ENCODE data around the gene MYBPH. TPM values are rescaled to one million over a fixed set of nuclear protein-coding genes. Genes with fewer than 3 reads are reported as not detected.

MYBPH gene
- total and polyA plus RNA-seq, 2 donors (not counting 3 experiments of a cell fraction or from before 2014, with no cell fraction given) = not detected

DNA sequence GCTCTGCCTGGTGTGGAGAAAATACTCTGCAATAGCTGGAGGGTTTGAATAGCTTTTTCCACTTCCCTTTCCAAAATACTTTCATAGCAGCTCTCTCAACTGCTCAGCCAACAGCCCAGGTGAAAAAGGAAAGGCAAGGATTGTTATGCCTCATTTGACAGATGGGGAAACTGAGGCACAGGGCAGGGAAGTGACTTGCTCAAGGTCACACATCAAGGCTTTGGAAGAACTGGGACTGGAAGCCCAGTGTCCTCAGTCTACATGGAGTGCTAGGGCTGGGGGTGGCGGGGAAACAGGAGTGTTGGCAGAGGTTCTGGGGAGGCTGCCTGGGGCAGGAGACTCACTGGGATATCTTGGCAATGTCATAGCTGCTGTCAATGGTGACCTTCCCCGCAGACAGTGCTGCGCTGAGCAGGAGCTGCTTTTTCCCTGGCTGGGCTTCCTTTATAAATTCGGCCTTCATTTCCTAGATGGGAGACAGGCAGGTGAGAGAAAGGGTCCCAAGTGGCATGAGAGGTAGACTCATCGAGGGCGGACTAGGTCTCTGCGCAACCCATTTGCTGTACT, 6.8 kb upstream of the MYBPH start:
- H3K4me2 ChIP-seq (ENCODE audit: insufficient read depth, low read length) = no peak overlapping the region
- H3K9me1 ChIP-seq (replicated peaks; ENCODE audit: control insufficient read depth, extremely low read depth, insufficient read depth, low read length) = no peaks in the 10 kb centered on the region
- ChIA-PET POLR2A (no interaction called here), CTCF (interaction anchor here (1.0 to 2.0 kb wide), 4 partner anchors 10 to 143 kb away, joined by 3 to 10 read pairs (median 4); no protein-coding TSS in a partner anchor)
- H3K4me1 ChIP-seq (ENCODE audit: control insufficient read depth, extremely low read depth, insufficient read depth, low read length) = peaks cover 6% of the 10 kb centered on the region
- FAIRE-seq (no peak), DNase-seq (ENCODE audit: low read depth, low spot score) (no peak)
- TF ChIP-seq EZH2 (IDR thresholded peaks at IDR 0.05; ENCODE audit: borderline replicate concordance, low read depth, low read length, severe bottlenecking) (no peak), POLR2AphosphoS5 (IDR thresholded peaks at IDR 0.05; ENCODE audit: insufficient read depth, low read depth, low read length) (no peak)
- TF ChIP-seq, protein P1, sequence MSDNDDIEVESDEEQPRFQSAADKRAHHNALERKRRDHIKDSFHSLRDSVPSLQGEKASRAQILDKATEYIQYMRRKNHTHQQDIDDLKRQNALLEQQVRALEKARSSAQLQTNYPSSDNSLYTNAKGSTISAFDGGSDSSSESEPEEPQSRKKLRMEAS (IDR thresholded peaks at IDR 0.05; ENCODE audit: insufficient read depth, insufficient read length) = no peak
- intact Hi-C loops (cut with micrococcal nuclease) = no loop called here
- no peak overlapping the region for H3K4me3 ChIP-seq (replicated peaks in 1 of 3; ENCODE audit: insufficient read depth in 1 of 3, low read depth in 1 of 3, low read length in 3 of 3)
- no peaks in the 10 kb centered on the region for H3K9me3 ChIP-seq (replicated peaks; ENCODE audit: control insufficient read depth, insufficient read depth, low read length)
- dilution Hi-C loops (cut with MboI; ENCODE audit: extremely low pct_ligation_motif_present, low sequenced_read_pairs) = no loop called here
- no peaks in the 10 kb centered on the region for H4K20me1 ChIP-seq (replicated peaks; ENCODE audit: control insufficient read depth, extremely low read depth, insufficient read depth, low read length)
- H2AFZ ChIP-seq (ENCODE audit: low read depth, low read length) = no peak overlapping the region
- H3K79me2 ChIP-seq (ENCODE audit: control insufficient read depth, insufficient read depth, low read length) = no peaks in the 10 kb centered on the region
- peaks cover 3 to 5% of the 10 kb centered on the region in 2 experiments for H3K27me3 ChIP-seq (ENCODE audit: control insufficient read depth in 2 of 2, insufficient read depth in 2 of 2, low read length in 2 of 2)
- H3K27ac ChIP-seq (ENCODE audit: insufficient read depth, low read depth, low read length) = no peak overlapping the region
- H3K9ac ChIP-seq (replicated peaks; ENCODE audit: extremely low read depth, insufficient read depth, low read length) = no peak overlapping the region
- H3K36me3 ChIP-seq (ENCODE audit: control insufficient read depth in 2 of 2, extremely low read depth in 1 of 2, insufficient read depth in 2 of 2, low read length in 2 of 2) = no peaks in the 10 kb centered on the region
- no TSS peak for BruUV-seq (replicated peaks)

GRCh38 chr1:203181586-203182386, 6.2 kb upstream of the MYBPH start:
- no peak for TF ChIP-seq GATA2 (IDR thresholded peaks at IDR 0.05; ENCODE audit: insufficient read depth, insufficient read length, low read depth, low read length)
- no peaks in the 10 kb centered on the region for H3K79me2 ChIP-seq (ENCODE audit: control insufficient read depth, insufficient read depth, low read length)
- no peak for FAIRE-seq

More at GRCh38 chr1:203181586-203182386, 6.2 kb upstream of the MYBPH start:
- Histone ChIP-seq H3K9me1 (replicated peaks; ENCODE audit: control insufficient read depth, extremely low read depth, insufficient read depth, low read length) (no peaks in the 10 kb centered on the region), H2AFZ (ENCODE audit: low read depth, low read length) (no peak overlapping the region), H3K27me3 (ENCODE audit: control insufficient read depth in 2 of 2, insufficient read depth in 2 of 2, low read length in 2 of 2) (peaks cover 0 to 3% of the 10 kb centered on the region in 2 experiments), H3K4me2 (ENCODE audit: insufficient read depth, low read length) (no peak overlapping the region), H3K4me3 (replicated peaks in 1 of 3; ENCODE audit: insufficient read depth in 1 of 3, low read depth in 1 of 3, low read length in 3 of 3) (no peak overlapping the region), H4K20me1 (replicated peaks; ENCODE audit: control insufficient read depth, extremely low read depth, insufficient read depth, low read length) (no peaks in the 10 kb centered on the region), H3K36me3 (ENCODE audit: control insufficient read depth in 2 of 2, extremely low read depth in 1 of 2, insufficient read depth in 2 of 2, low read length in 2 of 2) (no peaks in the 10 kb centered on the region), H3K27ac (ENCODE audit: insufficient read depth, low read depth, low read length) (no peak overlapping the region), H3K9ac (replicated peaks; ENCODE audit: extremely low read depth, insufficient read depth, low read length) (no peak overlapping the region), H3K9me3 (replicated peaks; ENCODE audit: control insufficient read depth, insufficient read depth, low read length) (no peaks in the 10 kb centered on the region), H3K4me1 (ENCODE audit: control insufficient read depth, extremely low read depth, insufficient read depth, low read length) (peaks cover 6% of the 10 kb centered on the region)
- DNase-seq (ENCODE audit: low read depth, low spot score) = no peak
- ChIA-PET POLR2A (no interaction called here), CTCF (interaction anchor here (1.0 to 2.0 kb wide), 4 partner anchors 10 to 143 kb away, joined by 3 to 10 read pairs (median 4); no protein-coding TSS in a partner anchor)
- intact Hi-C loops (cut with micrococcal nuclease) (no loop called here), dilution Hi-C loops (cut with MboI; ENCODE audit: extremely low pct_ligation_motif_present, low sequenced_read_pairs) (no loop called here)
- no TSS peak for BruUV-seq (replicated peaks)

All from endothelial cell of umbilical vein (primary cell).